ENCODE measurements around the gene EMX2. TPM values are rescaled to one million over a fixed set of nuclear protein-coding genes. Genes with fewer than 3 reads are reported as not detected.
"Not testable (repeated sequence)": the region's sequence is repeated elsewhere in the genome, so short reads cannot be mapped to it uniquely, and the experiment has no call there.

EMX2 gene
- total RNA-seq, 1 donor from 2014 or later, result 6.1 TPM

- no peak for DNase-seq (ENCODE audit: low read depth)
- H3K4me3 ChIP-seq (ENCODE audit: low read depth, low read length), result no peak overlapping the region
- no peaks in the 10 kb centered on the region for H3K36me3 ChIP-seq (ENCODE audit: control insufficient read depth, insufficient read depth, low read length)
- H3K27me3 ChIP-seq (ENCODE audit: control insufficient read depth, insufficient read depth, low read length), result no peaks in the 10 kb centered on the region
- TF ChIP-seq CTCF (IDR thresholded peaks at IDR 0.05; ENCODE audit: insufficient read depth, low read length, poor library complexity, severe bottlenecking), result no peak
These were observed 32.1 kb downstream of the EMX2 start for GRCh38 chr10:117574498-117575146.

DNA sequence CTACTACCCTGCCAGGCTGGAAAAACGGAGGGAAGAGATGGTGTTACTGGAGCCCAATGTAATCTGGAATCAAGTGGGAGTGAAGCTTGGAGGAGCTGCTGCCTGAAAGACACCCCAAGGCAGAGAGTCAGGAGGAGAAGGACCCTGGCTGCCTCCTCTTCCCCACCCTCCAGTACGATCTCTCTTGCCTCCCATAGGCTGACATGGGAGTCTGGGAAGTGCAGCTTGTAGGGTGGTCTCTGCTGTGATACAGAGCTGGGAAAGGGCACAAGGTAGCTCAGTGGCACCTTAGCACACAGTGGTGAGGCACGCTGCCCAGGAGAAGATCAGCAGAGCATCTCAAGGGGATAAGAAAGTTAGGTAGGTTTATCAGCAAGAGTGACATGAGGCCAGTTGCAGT is 35.9 kb downstream of the EMX2 start:
- no peaks in the 10 kb centered on the region for H3K36me3 ChIP-seq (ENCODE audit: control insufficient read depth, insufficient read depth, low read length)
- no peaks in the 10 kb centered on the region for H3K27me3 ChIP-seq (ENCODE audit: control insufficient read depth, insufficient read depth, low read length)
- no peak for DNase-seq (ENCODE audit: low read depth)
- no peak for TF ChIP-seq CTCF (IDR thresholded peaks at IDR 0.05; ENCODE audit: insufficient read depth, low read length, poor library complexity, severe bottlenecking)
- no peak overlapping the region for H3K4me3 ChIP-seq (ENCODE audit: low read depth, low read length)

DNA sequence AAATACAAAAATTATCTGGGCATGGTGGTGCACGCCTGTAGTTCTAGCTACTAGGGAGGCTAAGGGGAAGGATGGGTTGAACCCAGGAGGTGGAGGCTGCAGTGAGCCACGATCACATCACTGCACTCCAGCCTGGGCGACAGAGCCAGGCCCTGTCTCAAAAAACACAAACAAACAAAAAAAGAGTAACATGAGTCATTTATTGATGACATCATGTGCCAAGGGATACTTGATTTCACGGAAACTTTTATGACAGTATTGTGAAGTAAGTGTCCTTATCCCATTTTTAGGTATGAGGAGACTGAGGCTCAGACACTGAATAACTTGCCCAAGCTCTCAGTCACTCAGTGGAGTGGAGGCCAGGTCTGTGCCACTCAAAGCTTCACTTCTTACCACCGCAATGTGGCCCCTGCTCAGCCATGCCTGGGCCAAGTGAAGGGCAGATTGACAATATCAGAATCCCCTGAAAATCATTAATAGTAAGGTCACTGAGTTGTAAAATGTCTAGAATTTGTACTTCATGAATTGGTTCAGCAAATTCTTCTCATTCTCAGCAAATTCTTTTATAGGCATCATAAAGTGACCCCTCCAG is 36.5 kb downstream of the EMX2 start:
- TF ChIP-seq CTCF (IDR thresholded peaks at IDR 0.05; ENCODE audit: insufficient read depth, low read length, poor library complexity, severe bottlenecking), result no peak
- no peak overlapping the region for H3K4me3 ChIP-seq (ENCODE audit: low read depth, low read length)
- H3K27me3 ChIP-seq (ENCODE audit: control insufficient read depth, insufficient read depth, low read length), result no peaks in the 10 kb centered on the region
- no peak for DNase-seq (ENCODE audit: low read depth)
- H3K36me3 ChIP-seq (ENCODE audit: control insufficient read depth, insufficient read depth, low read length), result no peaks in the 10 kb centered on the region

DNA sequence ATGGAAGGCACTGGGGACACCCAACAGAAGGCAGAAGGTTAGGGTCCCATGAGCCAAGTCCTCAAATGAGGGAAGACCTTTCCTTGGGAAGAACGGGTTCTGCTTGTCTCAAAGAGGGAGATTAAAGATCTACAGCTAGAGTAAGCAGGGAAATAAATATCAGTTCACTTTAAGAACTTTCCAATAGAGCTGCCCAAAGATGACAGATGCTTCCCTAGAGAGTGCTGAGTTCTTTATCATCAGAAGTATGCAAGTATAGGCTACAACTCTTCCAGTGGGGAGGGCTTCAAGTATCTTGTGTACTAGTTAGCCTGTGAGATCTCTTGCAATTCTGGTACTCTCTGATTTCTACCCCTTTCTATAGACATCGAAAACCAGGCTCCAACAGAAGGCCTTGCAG is 39.4 kb downstream of the EMX2 start:
- H3K27me3 ChIP-seq (ENCODE audit: control insufficient read depth, insufficient read depth, low read length), result no peaks in the 10 kb centered on the region
- TF ChIP-seq CTCF (IDR thresholded peaks at IDR 0.05; ENCODE audit: insufficient read depth, low read length, poor library complexity, severe bottlenecking), result no peak
- H3K36me3 ChIP-seq (ENCODE audit: control insufficient read depth, insufficient read depth, low read length), result no peaks in the 10 kb centered on the region
- DNase-seq (ENCODE audit: low read depth), result no peak
- H3K4me3 ChIP-seq (ENCODE audit: low read depth, low read length), result no peak overlapping the region

DNA sequence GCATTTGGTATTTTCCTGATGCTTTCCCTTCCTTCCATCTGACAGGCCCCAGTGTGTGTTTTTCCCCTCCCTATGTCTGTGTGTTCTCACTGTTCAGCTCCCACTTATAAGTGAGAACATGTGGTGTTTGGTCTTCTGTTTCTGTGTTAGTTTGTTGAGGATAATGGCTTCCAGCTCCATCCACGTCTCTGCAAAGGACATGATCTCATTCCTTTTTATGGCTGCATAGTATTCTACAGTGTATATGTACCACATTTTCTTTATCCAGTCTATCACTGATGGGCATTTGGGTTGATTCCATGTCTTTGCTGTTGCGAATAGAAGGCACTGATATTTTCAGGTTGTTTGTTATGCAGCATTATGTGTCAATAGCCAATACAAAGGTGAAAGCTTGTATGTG is 42.3 kb downstream of the EMX2 start:
- not testable (repeated sequence) for DNase-seq (ENCODE audit: low read depth); H3K36me3 ChIP-seq (ENCODE audit: control insufficient read depth, insufficient read depth, low read length); H3K4me3 ChIP-seq (ENCODE audit: low read depth, low read length); H3K27me3 ChIP-seq (ENCODE audit: control insufficient read depth, insufficient read depth, low read length)

GRCh38 chr10:117587036-117587435 is 44.5 kb downstream of the EMX2 start:
- no peak for TF ChIP-seq CTCF (IDR thresholded peaks at IDR 0.05; ENCODE audit: insufficient read depth, low read length, poor library complexity, severe bottlenecking)
- DNase-seq (ENCODE audit: low read depth), result no peak
- H3K27me3 ChIP-seq (ENCODE audit: control insufficient read depth, insufficient read depth, low read length), result no peaks in the 10 kb centered on the region
- H3K36me3 ChIP-seq (ENCODE audit: control insufficient read depth, insufficient read depth, low read length), result no peaks in the 10 kb centered on the region
- no peak overlapping the region for H3K4me3 ChIP-seq (ENCODE audit: low read depth, low read length)
